HG03469 (cell line): ENCODE results near the gene MAD1L1.
"Not testable (repeated sequence)": the region's sequence is repeated elsewhere in the genome, so short reads cannot be mapped to it uniquely, and the experiment has no call there.

Source experiments
- ATAC-seq: cut with Tn5 transposase; IDR thresholded peaks from one replicate; pipeline ENCODE4 v1.9.1; 2021; ENCODE audit warnings: mild to moderate bottlenecking, moderate library complexity, moderate number of reproducible peaks; ENCODE audit not compliant: unreplicated experiment

Gene MAD1L1

GRCh38 chr7:2037808-2038522 is 194.8 kb downstream of the MAD1L1 start:
- no peak for ATAC-seq

- no peak for ATAC-seq
Observed at GRCh38 chr7:2037301-2037807, 195.4 kb downstream of the MAD1L1 start.

- ATAC-seq = no peak
Observed at GRCh38 chr7:2036786-2037185, 196.0 kb downstream of the MAD1L1 start.

- ATAC-seq = not testable (repeated sequence)
Observed at GRCh38 chr7:2036201-2036600, 196.5 kb downstream of the MAD1L1 start.

- no peak for ATAC-seq
Observed at GRCh38 chr7:2034291-2035201, 198.2 kb downstream of the MAD1L1 start.

GRCh38 chr7:2033586-2034135 is 199.1 kb downstream of the MAD1L1 start:
- no peak for ATAC-seq

GRCh38 chr7:2032876-2033407 is 199.8 kb downstream of the MAD1L1 start:
- ATAC-seq = no peak

GRCh38 chr7:2032030-2032875 is 200.5 kb downstream of the MAD1L1 start:
- ATAC-seq = no peak

- no peak for ATAC-seq
Observed at GRCh38 chr7:2031451-2031845, 201.3 kb downstream of the MAD1L1 start.

- no peak for ATAC-seq
Observed at GRCh38 chr7:2030475-2031450, 202.0 kb downstream of the MAD1L1 start.

GRCh38 chr7:2029936-2030335 is 202.8 kb downstream of the MAD1L1 start:
- no peak for ATAC-seq

GRCh38 chr7:2029211-2029905 is 203.4 kb downstream of the MAD1L1 start:
- no peak for ATAC-seq

GRCh38 chr7:2028733-2029132 is 204.0 kb downstream of the MAD1L1 start:
- no peak for ATAC-seq

- no peak for ATAC-seq
Observed at GRCh38 chr7:2025188-2025587, 207.6 kb downstream of the MAD1L1 start.

- ATAC-seq = no peak
Observed at GRCh38 chr7:2024567-2024918, 208.2 kb downstream of the MAD1L1 start.

- no peak for ATAC-seq
Observed at GRCh38 chr7:2023877-2024566, 208.7 kb downstream of the MAD1L1 start.

GRCh38 chr7:2022737-2023250 is 210.0 kb downstream of the MAD1L1 start:
- no peak for ATAC-seq

GRCh38 chr7:2022021-2022409 is 210.7 kb downstream of the MAD1L1 start:
- ATAC-seq = no peak
